Panc1 (cell line): ENCODE results near the gene IGDCC3. TPM values are rescaled to one million over a fixed set of nuclear protein-coding genes. Genes with fewer than 3 reads are reported as not detected.

ENCODE experiments used
- ATAC-seq: fragments of 200-7000 bp; cut with Tn5 transposase; 2 replicates; pipeline ENCODE4 v1.9.1; 2020; ENCODE audit warnings: mild to moderate bottlenecking, moderate library complexity
- BruUV-seq: library from RNA; stranded (reverse); fragments of 400-500 nt; replicated peaks from 2 replicates; lab custom pipeline; 2021; lab: Mats Ljungman, UMichigan
- CTCF ChIA-PET: fragments of 300-600 bp; sonication (Branson Sonifier 250); formaldehyde crosslinking; loops from one replicate; lab custom pipeline; 2022; ENCODE audit warnings: antibody characterized with exemption; lab: Charles Lee
- POLR2A ChIA-PET: fragments of 300-600 bp; sonication (Branson Sonifier 250); formaldehyde crosslinking; loops from one replicate; lab custom pipeline; 2022; ENCODE audit warnings: antibody characterized with exemption; lab: Charles Lee
- DNase-seq: peaks from one replicate; pipeline ENCODE4 v3.0.0-alpha.2; 2010; ENCODE audit warnings: low read depth, low spot score
- H3K27ac ChIP-seq: 2 replicates; pipeline ENCODE4 v1.5.1; 2011; ENCODE audit warnings: mild to moderate bottlenecking, low read length, inconsistent platforms
- H3K27me3 ChIP-seq: fragments of 200-500 bp; sonication (Bioruptor generic); 2 replicates; pipeline ENCODE4 v1.6.0; 2014; ENCODE audit warnings: low read length, inconsistent platforms; ENCODE audit not compliant: control insufficient read depth, insufficient read depth
- H3K36me3 ChIP-seq: fragments of 200-500 bp; sonication (Bioruptor generic); 2 replicates; pipeline ENCODE4 v1.5.1; 2014; ENCODE audit warnings: inconsistent platforms, mild to moderate bottlenecking, low read length, moderate library complexity; ENCODE audit not compliant: control insufficient read depth, insufficient read depth
- H3K4me1 ChIP-seq: 2 replicates; pipeline ENCODE4 v1.5.1; 2011; ENCODE audit warnings: inconsistent platforms, mild to moderate bottlenecking, low read length, moderate library complexity; ENCODE audit not compliant: control insufficient read depth, insufficient read depth
- H3K4me3 ChIP-seq, 2 experiments: 2 replicates each; pipeline ENCODE4 v1.5.1; 2011 to 2012; ENCODE audit warnings: low read depth in 2 of 2, low read length in 2 of 2, mild to moderate bottlenecking in 2 of 2, inconsistent platforms in 1 of 2, moderate library complexity in 1 of 2
- H3K9me3 ChIP-seq: fragments of 200-500 bp; sonication (Bioruptor generic); 2 replicates; pipeline ENCODE4 v1.5.1; 2014; ENCODE audit warnings: low read depth, mild to moderate bottlenecking, inconsistent platforms, low read length, moderate library complexity; ENCODE audit not compliant: control insufficient read depth, insufficient read depth
- POLR2AphosphoS5 ChIP-seq: IDR thresholded peaks from 2 replicates; pipeline ENCODE4 v1.6.1; 2012; ENCODE audit warnings: mild to moderate bottlenecking, low read depth, low read length, moderate library complexity
- SIN3A ChIP-seq: IDR thresholded peaks from 2 replicates; pipeline ENCODE4 v1.6.1; 2012; ENCODE audit warnings: low read depth, mild to moderate bottlenecking, low read length, moderate library complexity, borderline replicate concordance; ENCODE audit not compliant: insufficient read depth
- TCF7L2 ChIP-seq: IDR thresholded peaks from 2 replicates; pipeline ENCODE4 v1.6.1; 2011; ENCODE audit warnings: mild to moderate bottlenecking, low read depth, low read length, inconsistent platforms
- in situ Hi-C: cut with HindIII; loops from 2 replicates; pipeline ENCODE4 v1.10.0; 2016; ENCODE audit warnings: low sequenced_read_pairs, low pct_unique_long_range_greater_than_20kb
- intact Hi-C: fragments of 100-400 bp; cut with micrococcal nuclease; formaldehyde crosslinking; loops from one replicate; pipeline ENCODE4 v1.10.0; 2022; ENCODE audit not compliant: unreplicated experiment
- total RNA-seq: library from RNA; stranded (reverse); gene quantifications from one replicate; pipeline ENCODE4 v1.2.1, GENCODE V29; 2021; ENCODE audit not compliant: unreplicated experiment
- TF ChIP-seq, protein P1 (sequence below): fragments of 450-650 bp; IDR thresholded peaks from 2 replicates; pipeline ENCODE4 v1.5.1; 2017; ENCODE audit warnings: mild to moderate bottlenecking
- TF ChIP-seq, protein P2 (sequence below), 2 experiments: IDR thresholded peaks; 2 replicates each; pipeline ENCODE4 v1.6.1; 2011 to 2012; ENCODE audit warnings: low read depth in 2 of 2, control low read depth in 1 of 2, low read length in 1 of 2, mild to moderate bottlenecking in 1 of 2, moderate library complexity in 1 of 2; ENCODE audit not compliant: insufficient read depth in 1 of 2

IGDCC3 gene
- total RNA-seq, 1 experiment from 2014 or later, result 0.18 TPM

- Histone ChIP-seq H3K9me3 (no peaks in the 10 kb centered on the region), H3K4me3 (peak overlapping the region; percentile 44 to 46), H3K36me3 (no peaks in the 10 kb centered on the region; the same call in 1 of the 2 replicates), H3K4me1 (no peaks in the 10 kb centered on the region; the same call in 1 of the 2 replicates), H3K27ac (no peak overlapping the region), H3K27me3 (peaks cover 37% of the 10 kb centered on the region)
- CTCF ChIA-PET, result no interaction called here
- BruUV-seq, result no TSS peak
- TF ChIP-seq SIN3A, result no peak
- TF ChIP-seq, protein P1, sequence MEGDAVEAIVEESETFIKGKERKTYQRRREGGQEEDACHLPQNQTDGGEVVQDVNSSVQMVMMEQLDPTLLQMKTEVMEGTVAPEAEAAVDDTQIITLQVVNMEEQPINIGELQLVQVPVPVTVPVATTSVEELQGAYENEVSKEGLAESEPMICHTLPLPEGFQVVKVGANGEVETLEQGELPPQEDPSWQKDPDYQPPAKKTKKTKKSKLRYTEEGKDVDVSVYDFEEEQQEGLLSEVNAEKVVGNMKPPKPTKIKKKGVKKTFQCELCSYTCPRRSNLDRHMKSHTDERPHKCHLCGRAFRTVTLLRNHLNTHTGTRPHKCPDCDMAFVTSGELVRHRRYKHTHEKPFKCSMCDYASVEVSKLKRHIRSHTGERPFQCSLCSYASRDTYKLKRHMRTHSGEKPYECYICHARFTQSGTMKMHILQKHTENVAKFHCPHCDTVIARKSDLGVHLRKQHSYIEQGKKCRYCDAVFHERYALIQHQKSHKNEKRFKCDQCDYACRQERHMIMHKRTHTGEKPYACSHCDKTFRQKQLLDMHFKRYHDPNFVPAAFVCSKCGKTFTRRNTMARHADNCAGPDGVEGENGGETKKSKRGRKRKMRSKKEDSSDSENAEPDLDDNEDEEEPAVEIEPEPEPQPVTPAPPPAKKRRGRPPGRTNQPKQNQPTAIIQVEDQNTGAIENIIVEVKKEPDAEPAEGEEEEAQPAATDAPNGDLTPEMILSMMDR, result no peak
- no peak for TF ChIP-seq TCF7L2
- TF ChIP-seq, protein P2, sequence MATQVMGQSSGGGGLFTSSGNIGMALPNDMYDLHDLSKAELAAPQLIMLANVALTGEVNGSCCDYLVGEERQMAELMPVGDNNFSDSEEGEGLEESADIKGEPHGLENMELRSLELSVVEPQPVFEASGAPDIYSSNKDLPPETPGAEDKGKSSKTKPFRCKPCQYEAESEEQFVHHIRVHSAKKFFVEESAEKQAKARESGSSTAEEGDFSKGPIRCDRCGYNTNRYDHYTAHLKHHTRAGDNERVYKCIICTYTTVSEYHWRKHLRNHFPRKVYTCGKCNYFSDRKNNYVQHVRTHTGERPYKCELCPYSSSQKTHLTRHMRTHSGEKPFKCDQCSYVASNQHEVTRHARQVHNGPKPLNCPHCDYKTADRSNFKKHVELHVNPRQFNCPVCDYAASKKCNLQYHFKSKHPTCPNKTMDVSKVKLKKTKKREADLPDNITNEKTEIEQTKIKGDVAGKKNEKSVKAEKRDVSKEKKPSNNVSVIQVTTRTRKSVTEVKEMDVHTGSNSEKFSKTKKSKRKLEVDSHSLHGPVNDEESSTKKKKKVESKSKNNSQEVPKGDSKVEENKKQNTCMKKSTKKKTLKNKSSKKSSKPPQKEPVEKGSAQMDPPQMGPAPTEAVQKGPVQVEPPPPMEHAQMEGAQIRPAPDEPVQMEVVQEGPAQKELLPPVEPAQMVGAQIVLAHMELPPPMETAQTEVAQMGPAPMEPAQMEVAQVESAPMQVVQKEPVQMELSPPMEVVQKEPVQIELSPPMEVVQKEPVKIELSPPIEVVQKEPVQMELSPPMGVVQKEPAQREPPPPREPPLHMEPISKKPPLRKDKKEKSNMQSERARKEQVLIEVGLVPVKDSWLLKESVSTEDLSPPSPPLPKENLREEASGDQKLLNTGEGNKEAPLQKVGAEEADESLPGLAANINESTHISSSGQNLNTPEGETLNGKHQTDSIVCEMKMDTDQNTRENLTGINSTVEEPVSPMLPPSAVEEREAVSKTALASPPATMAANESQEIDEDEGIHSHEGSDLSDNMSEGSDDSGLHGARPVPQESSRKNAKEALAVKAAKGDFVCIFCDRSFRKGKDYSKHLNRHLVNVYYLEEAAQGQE (IDR thresholded peaks at IDR 0.05; ENCODE audit: insufficient read depth in 1 of 2, low read depth in 2 of 2, low read length in 1 of 2), result no peak
- TF ChIP-seq POLR2AphosphoS5, result no peak
- in situ Hi-C loops (loop anchor here (10.0 kb wide), 1 partner anchor 53 kb away; no protein-coding TSS in a partner anchor), intact Hi-C loops (no loop called here)
- POLR2A ChIA-PET, result interaction anchor here (0.6 kb wide), 2 partner anchors 10 to 57 kb away, joined by 3 to 5 read pairs; no protein-coding TSS in a partner anchor
- peak; percentile 79 for ATAC-seq
- no peak for DNase-seq
These were observed 462 bp downstream of the IGDCC3 start for GRCh38 chr15:65377105-65377975.

GRCh38 chr15:65376767-65377104 lies 1.1 kb downstream of the IGDCC3 start:
- BruUV-seq, result no TSS peak
- DNase-seq (no peak), ATAC-seq (peak; percentile 68)
- ChIA-PET POLR2A (interaction anchor here (0.6 kb wide), 1 partner anchor 9 kb away, joined by 5 read pairs; no protein-coding TSS in a partner anchor), CTCF (no interaction called here)
- Histone ChIP-seq H3K27me3 (peaks cover 34% of the 10 kb centered on the region), H3K4me1 (no peaks in the 10 kb centered on the region; the same call in 1 of the 2 replicates), H3K36me3 (no peaks in the 10 kb centered on the region; the same call in 1 of the 2 replicates), H3K9me3 (no peaks in the 10 kb centered on the region), H3K4me3 (peak overlapping the region; percentile 44 to 46), H3K27ac (no peak overlapping the region)
- in situ Hi-C loops (loop anchor here (10.0 kb wide), 1 partner anchor 52 kb away; no protein-coding TSS in a partner anchor), intact Hi-C loops (no loop called here)
- no peak for TF ChIP-seq SIN3A
- no peak for TF ChIP-seq TCF7L2
- TF ChIP-seq, protein P2 (IDR thresholded peaks at IDR 0.05; ENCODE audit: insufficient read depth in 1 of 2, low read depth in 2 of 2, low read length in 1 of 2), result no peak
- TF ChIP-seq POLR2AphosphoS5, result no peak
- TF ChIP-seq, protein P1, result no peak
